Esophagus squamous epithelium (tissue), 5 donors: ENCODE results near the gene TMEM119. TPM values are rescaled to one million over a fixed set of nuclear protein-coding genes. Genes with fewer than 3 reads are reported as not detected.

Experiments used
- DNase-seq: peaks from one replicate; lab custom pipeline; 2025; lab: John Stamatoyannopoulos, UW
- H3K27ac ChIP-seq, 4 donors: fragments of 200-600 bp; sonication (generic); one replicate each; pipeline ENCODE4 v1.5.1; 2016 to 2019; ENCODE audit warnings: mild to moderate bottlenecking in 1 of 4
- H3K27me3 ChIP-seq, 4 donors: fragments of 200-600 bp; sonication (generic); 1 replicate in 3 of 4; 2 replicates in 1 of 4; pipeline versions ENCODE4 v1.5.1 to v1.6.0; 2017 to 2021; ENCODE audit warnings: antibody characterized with exemption in 1 of 4
- H3K36me3 ChIP-seq, 3 donors: fragments of 200-600 bp; sonication (generic); one replicate each; pipeline ENCODE4 v1.5.1; 2016 to 2019
- H3K4me1 ChIP-seq, 3 donors: fragments of 200-600 bp; sonication (generic); one replicate each; pipeline ENCODE4 v1.5.1; 2017 to 2019
- H3K4me3 ChIP-seq, 4 donors: fragments of 200-600 bp; sonication (generic); 1 replicate in 3 of 4; 2 replicates in 1 of 4; pipeline ENCODE4 v1.5.1; 2016 to 2019; ENCODE audit warnings: mild to moderate bottlenecking in 2 of 4, moderate library complexity in 1 of 4
- H3K9me3 ChIP-seq, 3 donors: fragments of 200-600 bp; sonication (generic); one replicate each; pipeline ENCODE4 v1.5.1; 2016 to 2019
- POLR2A ChIP-seq, 4 donors: fragments of 450-650 bp; IDR thresholded peaks; one replicate each; pipeline ENCODE4 v1.6.1; 2017; ENCODE audit warnings: antibody characterized with exemption in 4 of 4, mild to moderate bottlenecking in 4 of 4, moderate library complexity in 3 of 4
- WGBS, 2 donors: methylation state at CpG; one replicate each; pipeline ENCODE4 v1.1.5; 2018; 5-methylcytosine and 5-hydroxymethylcytosine counted together
- intact Hi-C: fragments of 100-400 bp; cut with DNase I; formaldehyde crosslinking; loops from one replicate; pipeline ENCODE4 v1.15.0; 2022
- total RNA-seq, 4 donors: library from RNA; depleted of rRNA; stranded (reverse); fragments of >200 nt; gene quantifications; one replicate each; pipeline ENCODE4 v1.1.0, GENCODE V29; 2016
- TF ChIP-seq, protein P1 (sequence below), 6 experiments: fragments of 450-650 bp in 4 of 6; fragments of 200-600 bp in 2 of 6; sonication (generic) in 2 of 6; IDR thresholded peaks; one replicate each; pipeline ENCODE4 v1.5.1; 2016 to 2019; ENCODE audit warnings: antibody characterized with exemption in 6 of 6, mild to moderate bottlenecking in 4 of 6, moderate library complexity in 4 of 6
- donor health status: DM: yes; HTN: yes; CAD: no.

TMEM119 gene
- total RNA-seq, 4 donors from 2014 or later: 0.08 to 4.8 (median 2.0) TPM

DNA sequence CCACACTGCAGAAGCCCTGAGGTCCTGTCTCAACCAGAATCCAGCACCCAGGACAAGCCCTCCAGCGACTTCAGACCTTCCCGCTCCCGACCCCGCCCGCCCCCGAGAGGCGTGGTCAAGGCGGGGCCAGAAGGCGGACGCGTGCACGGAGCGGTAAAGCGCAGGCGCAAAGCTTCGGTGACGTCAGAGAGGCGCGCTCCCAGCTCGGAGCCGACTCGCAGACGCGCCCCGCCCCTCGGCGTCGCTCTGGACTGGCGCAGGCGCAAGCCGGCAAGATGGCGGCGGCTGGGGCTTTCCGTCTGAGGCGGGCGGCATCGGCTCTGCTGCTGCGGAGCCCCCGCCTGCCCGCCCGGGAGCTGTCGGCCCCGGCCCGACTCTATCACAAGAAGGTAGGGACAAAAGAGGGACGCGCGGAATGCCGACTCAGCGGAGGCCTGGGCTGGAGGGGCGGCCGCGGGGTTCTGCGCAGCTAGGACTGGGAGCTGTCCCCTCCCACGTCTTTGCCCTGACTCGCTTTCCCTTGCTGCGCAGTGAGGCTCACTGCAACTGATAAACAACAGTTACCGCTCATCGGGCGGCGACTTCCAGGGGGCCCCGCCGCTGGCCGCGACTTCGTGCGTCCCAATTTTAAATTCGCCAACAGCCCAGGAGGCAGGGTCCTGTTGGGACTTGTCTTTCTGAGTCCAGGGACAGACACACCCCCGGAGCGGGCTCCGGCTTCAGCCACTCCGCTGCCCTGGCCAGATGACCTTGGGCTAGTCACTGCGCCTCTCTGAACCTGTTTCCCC lies 35.3 kb downstream of the TMEM119 start, which contains the start of gene ISCU:
Gene ISCU (plus strand): TSS at position 249 of the 788 bp plus-strand sequence. CDS start 27 bp downstream, at position 276.
- Histone ChIP-seq H3K36me3 (peaks cover 0 to 47% (median 16%) of the 10 kb centered on the region in 3 donors), H3K27ac (peak within 1 kb of the TSS; percentile 95 to 98 (median 96)), H3K4me1 (peaks cover 28 to 81% (median 40%) of the 10 kb centered on the region in 3 donors), H3K27me3 (no peaks in the 10 kb centered on the region), H3K4me3 (peak within 1 kb of the TSS; percentile 82 to 94 (median 93)), H3K9me3 (no peaks in the 10 kb centered on the region)
- 0% methylated on average over 19 of the region's 72 CpGs; no CpG with 5 or more reads in 1 of the 2 donors for WGBS, 2 donors
- intact Hi-C loops: loop anchor here (5.0 to 10.0 kb wide), 3 partner anchors 55 to 532 kb away; partner anchors contain the start of genes ALKBH2 and UNG
- peak; percentile 75 for DNase-seq
- TF ChIP-seq, protein P1, sequence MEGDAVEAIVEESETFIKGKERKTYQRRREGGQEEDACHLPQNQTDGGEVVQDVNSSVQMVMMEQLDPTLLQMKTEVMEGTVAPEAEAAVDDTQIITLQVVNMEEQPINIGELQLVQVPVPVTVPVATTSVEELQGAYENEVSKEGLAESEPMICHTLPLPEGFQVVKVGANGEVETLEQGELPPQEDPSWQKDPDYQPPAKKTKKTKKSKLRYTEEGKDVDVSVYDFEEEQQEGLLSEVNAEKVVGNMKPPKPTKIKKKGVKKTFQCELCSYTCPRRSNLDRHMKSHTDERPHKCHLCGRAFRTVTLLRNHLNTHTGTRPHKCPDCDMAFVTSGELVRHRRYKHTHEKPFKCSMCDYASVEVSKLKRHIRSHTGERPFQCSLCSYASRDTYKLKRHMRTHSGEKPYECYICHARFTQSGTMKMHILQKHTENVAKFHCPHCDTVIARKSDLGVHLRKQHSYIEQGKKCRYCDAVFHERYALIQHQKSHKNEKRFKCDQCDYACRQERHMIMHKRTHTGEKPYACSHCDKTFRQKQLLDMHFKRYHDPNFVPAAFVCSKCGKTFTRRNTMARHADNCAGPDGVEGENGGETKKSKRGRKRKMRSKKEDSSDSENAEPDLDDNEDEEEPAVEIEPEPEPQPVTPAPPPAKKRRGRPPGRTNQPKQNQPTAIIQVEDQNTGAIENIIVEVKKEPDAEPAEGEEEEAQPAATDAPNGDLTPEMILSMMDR (IDR thresholded peaks at IDR 0.05): no peak
- TF ChIP-seq POLR2A (IDR thresholded peaks at IDR 0.05): peak in 2 of 4 donors; percentile 94 to 99

DNA sequence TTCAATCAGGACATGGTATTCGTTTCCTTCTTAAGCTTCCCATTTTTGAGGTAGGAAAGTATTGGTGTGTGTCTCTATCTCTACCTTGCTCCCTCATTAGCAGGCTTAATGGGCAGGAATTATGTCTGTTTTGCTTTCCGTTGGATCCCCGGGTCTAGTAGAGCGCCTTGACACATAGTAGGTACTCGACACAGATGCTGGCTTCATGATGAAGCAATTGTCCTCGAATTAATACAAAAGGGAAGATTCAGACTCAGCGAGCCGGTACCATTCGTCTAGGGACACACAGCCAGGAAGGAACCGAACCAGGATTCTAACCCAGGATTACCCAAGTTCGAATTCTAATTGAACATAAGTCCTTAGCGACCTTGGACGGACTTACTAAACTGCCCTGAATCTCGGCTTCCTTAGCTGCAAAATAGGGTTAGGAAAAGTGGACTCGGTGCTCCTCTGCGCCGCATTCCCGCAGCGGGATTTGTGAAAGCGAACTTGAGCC lies 36.0 kb downstream of the TMEM119 start:
- intact Hi-C loops: loop anchor here (5.0 to 10.0 kb wide), 3 partner anchors 55 to 533 kb away; partner anchors contain the start of genes ALKBH2 and UNG
- Histone ChIP-seq H3K27ac (peak overlapping the region; percentile 95 to 98 (median 96)), H3K36me3 (peaks cover 0 to 45% (median 10%) of the 10 kb centered on the region in 3 donors), H3K4me1 (peaks cover 28 to 81% (median 43%) of the 10 kb centered on the region in 3 donors), H3K4me3 (peak overlapping the region; percentile 82 to 94 (median 93)), H3K9me3 (no peaks in the 10 kb centered on the region), H3K27me3 (no peaks in the 10 kb centered on the region)
- 0 to 1% methylated on average over 12 to 15 of the region's 20 CpGs for WGBS, 2 donors
- TF ChIP-seq, protein P1 (IDR thresholded peaks at IDR 0.05): no peak
- no peak for TF ChIP-seq POLR2A (IDR thresholded peaks at IDR 0.05)
- DNase-seq: no peak

GRCh38 chr12:108560752-108561719 lies 36.8 kb downstream of the TMEM119 start, which contains the start of gene SART3:
Gene SART3, minus strand, starts transcription at chr12:108561173. Its CDS starts 19 bp downstream, at chr12:108561154.
- DNase-seq: no peak
- peaks cover 27 to 81% (median 41%) of the 10 kb centered on the region in 3 donors for H3K4me1 ChIP-seq
- H3K27me3 ChIP-seq: no peaks in the 10 kb centered on the region
- WGBS, 2 donors: 0 to 1% methylated on average over 48 to 55 of the region's 57 CpGs
- peak within 1 kb of the TSS; percentile 95 to 98 (median 96) for H3K27ac ChIP-seq
- H3K9me3 ChIP-seq: no peaks in the 10 kb centered on the region
- TF ChIP-seq, protein P1 (IDR thresholded peaks at IDR 0.05): no peak
- peak in 1 of 4 donors; percentile 44 for TF ChIP-seq POLR2A (IDR thresholded peaks at IDR 0.05)
- intact Hi-C loops: loop anchor here (5.0 to 10.0 kb wide), 3 partner anchors 56 to 534 kb away; partner anchors contain the start of genes ALKBH2 and UNG
- peak within 1 kb of the TSS; percentile 82 to 94 (median 93) for H3K4me3 ChIP-seq
- H3K36me3 ChIP-seq: peaks cover 0 to 42% (median 5%) of the 10 kb centered on the region in 3 donors

DNA sequence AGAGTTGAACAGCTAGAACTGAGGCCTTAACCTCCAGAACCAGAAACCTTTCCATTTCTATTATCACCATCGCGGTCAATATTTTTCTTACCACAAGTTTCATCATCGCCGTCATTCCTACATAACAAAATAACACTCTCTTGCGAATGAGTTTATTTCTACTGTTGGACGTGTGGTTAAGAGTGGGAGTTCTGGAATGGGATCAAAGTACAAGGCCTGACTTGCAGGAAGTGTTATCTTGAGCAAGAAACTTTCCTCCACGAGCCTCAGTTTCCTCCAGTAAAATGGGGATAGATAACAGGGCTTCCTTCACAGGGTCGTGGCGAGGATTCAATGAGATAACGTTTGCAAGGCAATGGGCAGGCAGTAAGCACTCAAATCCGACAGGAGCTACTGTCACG lies 37.6 kb downstream of the TMEM119 start:
- H3K36me3 ChIP-seq: peaks cover 0 to 34% (median 5%) of the 10 kb centered on the region in 3 donors
- no peak for DNase-seq
- intact Hi-C loops: loop anchor here (5.0 to 10.0 kb wide), 3 partner anchors 57 to 534 kb away; partner anchors contain the start of genes ALKBH2 and UNG
- WGBS, 2 donors: 1 to 2% methylated on average over 7 to 11 of the region's 12 CpGs
- H3K9me3 ChIP-seq: no peaks in the 10 kb centered on the region
- TF ChIP-seq, protein P1 (IDR thresholded peaks at IDR 0.05): no peak
- no peak for TF ChIP-seq POLR2A (IDR thresholded peaks at IDR 0.05)
- peaks cover 24 to 79% (median 35%) of the 10 kb centered on the region in 3 donors for H3K4me1 ChIP-seq
- no peaks in the 10 kb centered on the region for H3K27me3 ChIP-seq
- peak overlapping the region; percentile 95 to 98 (median 96) for H3K27ac ChIP-seq
- peak overlapping the region; percentile 82 to 94 (median 93) for H3K4me3 ChIP-seq
